GM19025 (cell line): Measurements from ENCODE around the gene TAF1.
A peak's percentile ranks its signal among the peaks of the same experiment; 100 is the strongest.
"Not testable (repeated sequence)": the region's sequence is repeated elsewhere in the genome, so short reads cannot be mapped to it uniquely, and the experiment has no call there.

Experiments
- ATAC-seq: cut with Tn5 transposase; IDR thresholded peaks from one replicate; pipeline ENCODE4 v1.9.1; 2021; ENCODE audit warnings: mild to moderate bottlenecking, low read depth, moderate library complexity; ENCODE audit not compliant: unreplicated experiment

TAF1 gene, protein sequence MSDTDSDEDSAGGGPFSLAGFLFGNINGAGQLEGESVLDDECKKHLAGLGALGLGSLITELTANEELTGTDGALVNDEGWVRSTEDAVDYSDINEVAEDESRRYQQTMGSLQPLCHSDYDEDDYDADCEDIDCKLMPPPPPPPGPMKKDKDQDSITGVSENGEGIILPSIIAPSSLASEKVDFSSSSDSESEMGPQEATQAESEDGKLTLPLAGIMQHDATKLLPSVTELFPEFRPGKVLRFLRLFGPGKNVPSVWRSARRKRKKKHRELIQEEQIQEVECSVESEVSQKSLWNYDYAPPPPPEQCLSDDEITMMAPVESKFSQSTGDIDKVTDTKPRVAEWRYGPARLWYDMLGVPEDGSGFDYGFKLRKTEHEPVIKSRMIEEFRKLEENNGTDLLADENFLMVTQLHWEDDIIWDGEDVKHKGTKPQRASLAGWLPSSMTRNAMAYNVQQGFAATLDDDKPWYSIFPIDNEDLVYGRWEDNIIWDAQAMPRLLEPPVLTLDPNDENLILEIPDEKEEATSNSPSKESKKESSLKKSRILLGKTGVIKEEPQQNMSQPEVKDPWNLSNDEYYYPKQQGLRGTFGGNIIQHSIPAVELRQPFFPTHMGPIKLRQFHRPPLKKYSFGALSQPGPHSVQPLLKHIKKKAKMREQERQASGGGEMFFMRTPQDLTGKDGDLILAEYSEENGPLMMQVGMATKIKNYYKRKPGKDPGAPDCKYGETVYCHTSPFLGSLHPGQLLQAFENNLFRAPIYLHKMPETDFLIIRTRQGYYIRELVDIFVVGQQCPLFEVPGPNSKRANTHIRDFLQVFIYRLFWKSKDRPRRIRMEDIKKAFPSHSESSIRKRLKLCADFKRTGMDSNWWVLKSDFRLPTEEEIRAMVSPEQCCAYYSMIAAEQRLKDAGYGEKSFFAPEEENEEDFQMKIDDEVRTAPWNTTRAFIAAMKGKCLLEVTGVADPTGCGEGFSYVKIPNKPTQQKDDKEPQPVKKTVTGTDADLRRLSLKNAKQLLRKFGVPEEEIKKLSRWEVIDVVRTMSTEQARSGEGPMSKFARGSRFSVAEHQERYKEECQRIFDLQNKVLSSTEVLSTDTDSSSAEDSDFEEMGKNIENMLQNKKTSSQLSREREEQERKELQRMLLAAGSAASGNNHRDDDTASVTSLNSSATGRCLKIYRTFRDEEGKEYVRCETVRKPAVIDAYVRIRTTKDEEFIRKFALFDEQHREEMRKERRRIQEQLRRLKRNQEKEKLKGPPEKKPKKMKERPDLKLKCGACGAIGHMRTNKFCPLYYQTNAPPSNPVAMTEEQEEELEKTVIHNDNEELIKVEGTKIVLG (N-terminal part only)

DNA sequence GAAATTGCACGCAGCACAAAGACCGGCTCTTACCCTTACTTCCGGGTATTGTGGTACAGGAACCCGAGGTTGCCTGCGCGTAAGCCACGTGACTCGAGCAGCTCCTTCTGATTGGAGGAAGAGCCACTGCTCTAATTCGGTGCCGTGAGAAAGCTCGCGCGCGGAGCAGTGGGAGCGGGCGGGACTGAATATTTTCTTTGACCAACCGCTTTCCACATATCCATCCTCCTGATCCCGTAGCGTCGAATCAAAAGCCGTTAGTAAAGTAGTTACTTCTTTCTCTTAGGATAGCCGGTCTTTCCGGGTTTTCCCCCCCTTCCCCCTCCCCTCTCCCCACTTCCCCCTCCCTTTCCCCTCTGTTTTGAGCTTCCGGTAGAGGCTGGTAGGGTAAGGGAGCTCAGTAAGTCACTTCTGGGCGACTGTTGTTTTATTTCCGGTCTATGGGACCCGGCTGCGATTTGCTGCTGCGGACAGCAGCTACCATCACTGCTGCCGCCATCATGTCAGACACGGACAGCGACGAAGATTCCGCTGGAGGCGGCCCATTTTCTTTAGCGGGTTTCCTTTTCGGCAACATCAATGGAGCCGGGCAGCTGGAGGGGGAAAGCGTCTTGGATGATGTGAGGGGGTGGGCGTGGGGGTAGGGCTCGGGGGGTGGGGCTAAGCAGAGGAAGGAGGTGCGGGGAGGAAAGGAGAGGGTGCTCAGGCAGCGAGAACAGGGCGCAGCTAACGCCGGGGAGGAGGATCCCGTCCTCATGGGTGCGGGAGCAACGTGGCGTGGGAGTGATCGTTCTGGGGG, at the start of gene TAF1:
Gene TAF1 (plus strand): TSS at position 483 of the 799 bp plus-strand sequence. CDS start 18 bp downstream, at position 501.
- peak; percentile 88 for ATAC-seq

DNA sequence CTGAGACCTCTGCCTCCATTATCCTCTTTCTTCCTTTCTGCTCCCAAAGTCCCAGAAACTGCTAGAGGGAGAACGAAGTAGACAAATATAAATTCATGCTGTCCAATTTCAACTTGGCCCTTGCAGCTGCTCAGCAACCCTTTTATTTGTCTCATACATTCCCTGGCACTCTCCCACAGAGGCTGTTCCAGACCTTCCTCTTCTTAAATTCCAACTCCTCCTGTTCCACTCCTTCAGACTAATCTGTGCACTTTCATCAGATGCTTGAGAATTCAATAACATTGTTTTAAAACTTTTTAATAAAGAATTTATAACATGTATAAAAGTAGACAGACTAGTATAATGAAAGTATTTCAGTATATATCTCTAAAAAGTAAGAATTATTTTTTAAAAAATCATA, 49.2 kb upstream of the TAF1 start:
- ATAC-seq, result not testable (repeated sequence)

DNA sequence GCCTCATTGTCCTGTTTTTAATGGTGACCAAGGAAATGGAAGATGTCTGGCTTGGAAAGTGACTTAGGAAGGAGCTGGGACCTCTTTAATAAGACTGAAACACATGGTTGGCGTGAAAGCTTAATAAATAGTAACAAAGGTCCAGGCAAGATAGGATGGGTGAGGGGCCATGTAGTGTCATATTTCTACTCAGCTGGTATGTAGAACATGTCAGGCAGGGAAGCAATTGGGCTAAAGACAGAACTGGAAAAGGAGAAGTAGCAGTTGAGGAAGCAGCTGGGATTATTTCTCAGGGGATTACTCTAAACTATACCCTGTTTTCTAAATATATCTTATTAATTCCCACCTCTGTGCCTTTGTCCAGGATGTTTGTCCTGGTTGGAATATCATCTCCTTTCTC, 46.0 kb upstream of the TAF1 start:
- no peak for ATAC-seq

DNA sequence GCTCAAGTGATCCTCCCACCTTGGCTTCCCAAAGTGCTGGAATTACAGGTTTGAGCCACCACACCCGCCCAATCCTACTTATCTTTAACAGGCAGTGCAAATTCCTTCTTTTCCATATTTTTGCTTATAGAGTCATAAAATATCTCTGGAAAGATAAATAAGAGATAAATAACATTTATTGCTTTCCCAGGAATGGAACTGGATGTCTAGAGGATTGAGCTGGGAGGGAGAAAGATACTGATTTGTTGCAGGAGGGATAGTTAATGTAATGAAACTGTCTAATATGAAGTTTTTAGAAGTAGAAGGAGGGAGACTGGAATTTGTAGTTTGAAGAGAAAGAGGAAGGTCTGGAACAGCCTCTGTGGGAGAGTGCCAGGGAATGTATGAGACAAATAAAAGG, 44.4 kb upstream of the TAF1 start:
- ATAC-seq, result no peak

DNA sequence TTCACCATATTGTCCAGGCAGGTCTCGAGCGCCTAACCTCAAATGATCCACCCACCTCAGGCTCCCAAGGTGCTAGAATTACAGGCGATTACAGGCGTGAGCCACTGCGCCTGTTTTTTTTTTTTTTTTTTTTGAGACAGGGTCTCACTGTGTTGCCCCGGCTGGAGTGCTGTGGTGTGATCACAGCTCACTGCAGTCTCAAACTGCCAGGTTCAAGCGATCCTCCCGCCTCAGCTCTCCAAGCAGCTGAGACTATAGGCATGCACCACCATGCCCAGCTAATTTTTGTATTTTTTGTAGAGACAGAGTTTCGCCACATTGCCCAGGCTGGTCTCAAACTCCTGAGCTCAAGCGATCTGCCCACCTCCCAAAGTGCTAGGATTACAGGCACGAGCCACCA, 41.7 kb upstream of the TAF1 start:
- ATAC-seq, result not testable (repeated sequence)

DNA sequence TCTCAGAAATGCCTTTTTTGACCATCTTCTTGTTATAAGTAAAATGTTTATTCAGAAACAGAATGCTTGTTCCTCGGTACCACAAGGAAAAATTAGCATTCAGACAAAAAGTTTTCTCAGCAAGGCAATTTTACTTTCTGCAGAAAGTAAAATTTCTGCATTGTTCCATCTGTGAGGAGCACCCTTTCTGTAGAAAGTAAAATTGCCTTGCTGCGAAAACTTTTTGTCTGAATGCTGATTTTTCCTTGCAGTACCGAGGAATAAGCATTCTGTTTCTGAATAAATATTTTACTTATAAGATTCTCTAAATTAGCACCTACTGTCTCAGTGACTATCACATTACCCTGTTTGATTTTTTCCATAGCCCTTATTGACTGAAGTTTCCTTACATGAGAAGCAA, 39.8 kb upstream of the TAF1 start:
- ATAC-seq, result no peak

DNA sequence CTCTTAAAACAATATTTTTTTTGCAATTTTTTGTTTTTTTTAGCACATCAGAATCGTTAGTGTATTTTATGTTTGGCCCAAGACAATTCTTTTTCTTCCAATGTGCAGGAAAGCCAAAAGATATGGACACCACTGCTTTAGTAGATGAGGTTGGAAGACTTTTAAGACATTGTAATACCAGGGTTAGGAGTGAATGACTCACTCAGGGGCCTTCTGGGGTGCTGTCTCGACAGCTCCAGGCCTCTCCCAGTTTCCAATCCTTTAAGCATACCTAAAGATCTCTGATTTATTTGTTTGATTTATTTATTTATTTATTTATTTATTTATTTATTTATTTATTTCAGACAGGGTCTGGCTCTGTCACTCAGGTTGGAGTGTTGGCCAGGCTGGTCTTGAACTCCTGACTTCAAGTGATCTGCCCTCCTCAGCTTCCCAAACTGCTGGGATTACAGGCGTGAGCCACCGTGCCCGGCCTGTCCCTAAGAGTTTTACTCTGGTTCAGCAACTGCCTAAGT, 16.9 kb upstream of the TAF1 start:
- ATAC-seq, result not testable (repeated sequence)

DNA sequence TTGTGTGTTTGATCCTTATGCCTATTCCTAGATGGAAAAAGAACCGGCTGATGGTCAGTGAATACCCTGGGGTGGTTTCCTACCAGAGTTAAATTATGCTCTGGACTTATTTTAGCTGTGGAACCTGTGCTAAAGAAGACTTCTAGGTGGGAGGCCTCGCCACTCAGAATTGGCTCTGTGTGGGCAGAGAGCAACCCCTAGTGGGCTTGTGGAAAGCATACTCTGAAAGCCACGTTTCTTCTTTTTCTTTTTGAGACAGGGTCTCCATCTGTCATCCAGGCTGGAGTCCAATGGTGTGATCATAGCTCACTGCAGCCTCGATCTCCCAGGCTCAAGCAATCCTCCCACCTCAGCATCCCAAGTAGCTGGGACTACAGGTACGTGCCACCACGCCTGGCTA, 16.3 kb upstream of the TAF1 start:
- not testable (repeated sequence) for ATAC-seq

DNA sequence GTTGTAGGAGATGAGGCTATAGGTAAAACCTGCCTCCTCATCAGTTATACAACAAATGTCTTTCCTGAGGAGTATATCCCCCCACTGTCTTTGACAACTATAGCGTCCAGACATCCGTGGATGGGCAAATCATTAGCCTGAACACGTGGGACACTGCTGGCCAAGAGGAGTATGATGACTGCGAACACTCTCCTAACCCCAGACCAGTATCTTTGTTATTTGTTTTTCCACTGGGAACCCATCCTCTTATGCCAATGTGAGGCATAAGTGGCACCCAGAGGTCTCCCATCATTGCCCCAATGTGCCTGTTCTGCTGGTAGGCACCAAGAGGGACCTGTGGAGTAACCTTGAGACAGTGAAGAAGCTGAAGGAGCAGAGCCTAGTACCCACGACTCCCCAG, 13.7 kb upstream of the TAF1 start:
- not testable (repeated sequence) for ATAC-seq

DNA sequence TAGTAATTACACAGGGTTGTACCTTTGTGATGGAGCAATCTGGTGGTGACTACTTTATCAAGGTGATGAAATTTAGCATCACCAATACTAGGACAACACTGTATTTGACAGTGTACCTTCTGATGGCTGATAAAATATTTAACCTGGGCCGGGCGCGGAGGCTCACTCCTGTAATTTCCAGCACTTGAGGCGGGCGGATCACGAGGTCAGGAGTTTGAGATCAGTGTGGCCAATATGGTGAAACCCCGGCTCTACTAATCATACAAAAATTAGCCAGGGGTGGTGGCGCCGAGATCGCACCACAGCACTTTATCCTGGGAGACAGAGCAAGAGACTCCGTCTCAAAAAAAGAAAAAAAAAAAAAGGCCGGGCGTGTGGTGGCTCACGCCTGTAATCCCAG, 1.9 kb upstream of the TAF1 start:
- ATAC-seq, result no peak

DNA sequence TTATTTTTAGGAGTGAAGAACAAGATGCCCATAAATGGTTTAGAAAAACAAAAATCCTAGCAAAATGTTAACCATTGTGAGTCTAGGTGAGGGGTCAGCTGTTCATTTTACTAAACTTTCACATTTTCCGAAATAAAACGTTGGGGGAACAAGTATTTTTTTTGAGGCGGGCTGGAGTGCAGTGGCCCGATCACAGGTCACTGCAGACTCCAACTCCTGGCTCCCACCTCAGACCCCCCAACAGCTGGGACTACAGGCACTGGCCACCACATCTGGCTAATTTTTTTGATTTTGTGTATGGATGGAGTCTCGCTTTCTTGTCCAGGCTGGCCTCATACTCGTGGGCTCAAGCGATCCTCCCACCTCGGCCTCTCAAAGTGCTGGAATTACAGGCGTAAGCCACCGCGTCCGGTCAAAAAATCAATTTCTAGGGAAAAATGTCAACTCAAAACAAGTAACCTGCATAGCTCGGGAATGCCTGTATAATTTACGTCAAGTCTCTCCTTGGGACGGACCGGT, 742 bp upstream of the TAF1 start:
- no peak for ATAC-seq

DNA sequence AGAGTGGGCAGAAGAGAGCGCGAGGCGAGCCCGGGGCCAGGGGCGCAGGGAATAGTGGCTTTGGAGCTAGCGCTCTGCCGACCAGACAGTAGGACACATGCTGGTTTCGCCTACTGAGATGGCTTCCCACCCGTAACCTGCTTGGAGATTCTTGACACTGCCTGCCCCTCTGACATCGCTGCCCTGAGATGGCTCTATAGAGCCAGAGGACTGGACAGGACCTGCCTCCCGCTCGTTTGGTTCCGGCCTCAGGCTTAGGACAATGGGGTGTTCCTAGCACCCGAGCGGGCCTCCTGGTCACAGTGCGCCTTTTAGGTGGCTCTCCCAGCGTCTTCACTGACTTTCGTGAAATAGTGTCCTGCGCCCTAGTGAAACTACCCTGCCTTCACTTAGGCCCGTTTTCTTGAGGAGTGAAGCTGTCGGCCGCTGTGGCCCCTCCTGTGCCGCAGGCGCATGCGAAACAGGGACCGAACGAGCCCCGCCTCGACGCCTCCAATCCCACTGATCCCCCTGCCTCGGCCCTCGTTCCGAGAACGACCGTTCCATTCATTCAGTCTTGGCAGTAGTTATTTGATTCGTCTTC, 608 bp downstream of the TAF1 start:
- peak; percentile 8 for ATAC-seq

DNA sequence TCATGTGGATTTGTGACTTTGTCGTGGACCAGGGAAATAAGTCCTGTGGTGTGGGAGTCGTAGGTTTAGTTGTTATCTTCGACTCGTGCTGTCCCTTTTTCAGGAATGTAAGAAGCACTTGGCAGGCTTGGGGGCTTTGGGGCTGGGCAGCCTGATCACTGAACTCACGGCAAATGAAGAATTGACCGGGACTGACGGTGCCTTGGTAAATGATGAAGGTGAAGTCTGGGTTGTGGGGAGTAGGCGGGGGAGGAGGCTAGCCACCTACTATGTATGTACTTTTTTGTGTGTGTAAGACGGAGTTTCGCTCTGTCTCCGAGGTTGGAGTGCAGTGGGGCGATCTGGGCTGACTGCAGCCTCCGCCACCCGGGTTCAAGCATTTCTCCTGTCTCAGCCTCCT, 1.2 kb downstream of the TAF1 start:
- ATAC-seq, result no peak

DNA sequence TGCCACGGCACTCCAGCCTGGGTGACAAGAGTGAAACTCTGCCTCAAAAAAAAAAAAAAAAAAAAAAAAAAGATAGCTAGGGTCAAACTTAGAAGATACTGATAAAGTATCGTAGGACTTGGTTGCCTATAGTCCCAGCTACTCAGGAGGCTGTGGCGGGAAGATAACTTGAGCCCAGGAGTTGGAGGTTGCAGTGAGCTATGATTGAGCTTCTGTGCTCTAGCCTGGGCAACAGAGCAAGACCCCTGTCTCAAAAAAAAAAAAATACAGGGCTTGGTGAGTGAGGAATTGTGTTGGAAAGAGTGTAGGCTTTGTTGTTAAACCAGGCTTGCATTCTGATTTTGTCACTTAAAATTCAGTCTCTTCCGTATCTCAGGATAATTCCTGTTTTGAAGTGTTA, 6.2 kb downstream of the TAF1 start:
- no peak for ATAC-seq

DNA sequence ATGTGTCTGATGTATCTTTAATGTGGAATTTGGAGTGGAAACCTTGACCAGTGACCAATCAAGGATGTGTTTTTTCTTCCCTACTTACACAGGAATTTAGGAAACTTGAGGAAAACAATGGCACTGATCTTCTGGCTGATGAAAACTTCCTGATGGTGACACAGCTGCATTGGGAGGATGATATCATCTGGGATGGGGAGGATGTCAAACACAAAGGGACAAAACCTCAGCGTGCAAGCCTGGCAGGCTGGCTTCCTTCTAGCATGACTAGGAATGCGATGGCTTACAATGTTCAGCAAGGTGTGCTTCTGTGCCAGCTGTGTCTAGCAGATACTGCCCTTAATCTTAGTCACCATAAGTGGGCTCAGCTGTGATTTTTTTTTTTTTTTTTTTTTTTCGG, 12.6 kb downstream of the TAF1 start:
- ATAC-seq, result no peak

DNA sequence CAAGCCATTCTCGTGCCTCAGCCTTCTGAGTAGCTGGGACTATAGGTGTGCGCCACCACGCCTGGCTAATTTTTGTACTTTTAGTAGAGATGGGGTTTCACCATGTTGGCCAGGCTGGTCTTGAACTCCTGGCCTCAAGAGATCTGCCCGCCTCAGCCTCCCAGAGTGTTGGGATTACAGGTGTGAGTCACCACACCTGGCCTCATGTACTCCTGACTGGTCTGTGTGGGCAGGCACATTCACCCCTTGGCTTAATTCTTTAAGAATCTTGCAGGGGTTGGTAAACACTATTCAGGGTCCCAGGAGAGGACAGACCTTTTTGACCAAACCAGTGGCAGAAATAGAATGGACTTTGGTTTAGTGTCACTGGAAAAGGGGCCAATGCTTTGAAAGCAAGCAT, 25.6 kb downstream of the TAF1 start:
- not testable (repeated sequence) for ATAC-seq

DNA sequence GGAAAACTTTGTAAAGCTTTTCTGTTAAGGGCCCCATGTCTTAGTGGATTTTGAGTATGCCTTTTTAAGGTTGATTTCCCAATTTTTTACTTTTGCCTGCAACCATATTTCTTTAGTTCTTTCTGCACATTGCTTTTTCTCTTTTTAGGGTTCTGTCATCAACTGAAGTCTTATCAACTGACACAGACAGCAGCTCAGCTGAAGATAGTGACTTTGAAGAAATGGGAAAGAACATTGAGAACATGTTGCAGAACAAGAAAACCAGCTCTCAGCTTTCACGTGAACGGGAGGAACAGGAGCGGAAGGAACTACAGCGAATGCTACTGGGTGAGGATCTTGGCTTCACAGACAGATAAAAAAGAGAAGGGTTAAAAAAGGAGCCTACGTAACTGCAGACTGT, 27.8 kb downstream of the TAF1 start:
- ATAC-seq, result no peak

DNA sequence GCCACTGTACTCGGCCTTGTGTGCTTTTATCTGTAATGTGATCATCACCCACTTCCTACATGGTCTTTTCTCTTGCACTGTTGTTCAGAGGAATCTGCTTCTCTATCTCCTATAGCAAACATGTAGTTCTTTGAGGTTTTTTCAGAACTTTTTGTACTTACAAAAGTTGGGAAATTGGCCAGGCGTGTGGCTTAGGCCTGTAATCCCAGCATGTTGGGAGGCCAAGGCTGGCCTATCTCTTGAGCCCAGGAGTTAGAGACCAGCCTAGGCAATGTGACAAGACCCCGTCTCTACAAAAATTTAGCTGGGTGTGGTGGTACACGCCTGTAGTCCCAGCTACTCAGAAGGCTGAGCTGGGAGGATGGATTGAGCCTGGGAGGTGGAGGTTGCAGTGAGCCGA, 30.4 kb downstream of the TAF1 start:
- ATAC-seq, result no peak

DNA sequence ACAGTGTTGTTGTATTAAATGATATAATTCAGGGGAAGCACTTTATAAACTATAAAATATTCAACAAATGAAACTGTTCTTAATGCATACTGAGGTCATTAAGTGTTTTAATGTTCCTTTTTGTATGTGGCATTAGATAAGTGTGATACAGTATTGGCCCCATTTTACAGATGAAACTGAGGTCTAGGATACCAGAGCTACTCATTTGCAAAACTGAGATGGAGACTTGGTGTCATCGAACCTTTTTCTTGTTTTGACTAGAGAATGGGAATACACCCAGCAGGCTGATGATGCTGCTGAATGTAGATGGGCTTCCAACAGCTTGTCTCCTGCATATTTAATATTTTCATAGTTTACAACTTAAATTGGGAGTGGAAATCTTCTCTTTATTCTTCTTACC, 34.6 kb downstream of the TAF1 start:
- ATAC-seq, result no peak
